HepG2 (cell line): ENCODE results near the gene CENPP. TPM values are rescaled to one million over a fixed set of nuclear protein-coding genes. Genes with fewer than 3 reads are reported as not detected.

Source experiments
- ATAC-seq: fragments of 200-7000 bp; cut with Tn5 transposase; 3 replicates; pipeline ENCODE4 v1.9.1; 2020; ENCODE audit warnings: mild to moderate bottlenecking, moderate library complexity
- BruUV-seq: library from RNA; stranded (reverse); fragments of 400-500 nt; replicated peaks from 2 replicates; lab custom pipeline; 2021; lab: Mats Ljungman, UMichigan
- CTCF ChIA-PET: fragments of 300-600 bp; formaldehyde crosslinking; extraction: SDS; loops from one replicate; lab custom pipeline; 2021; ENCODE audit warnings: low total read pairs, inconsistent platforms, low intra/inter-chr PET ratio; lab: Yijun Ruan, JAX
- POLR2A ChIA-PET: fragments of 350-600 bp; sonication (Branson Sonifier 250); formaldehyde crosslinking; loops from one replicate; lab custom pipeline; 2020; ENCODE audit warnings: antibody characterized with exemption, inconsistent platforms; lab: Yijun Ruan, JAX
- DNase-seq: peaks from one replicate; pipeline ENCODE4 v3.0.0-alpha.2; 2015; ENCODE audit warnings: low spot score
- FAIRE-seq: peaks from 3 replicates; lab custom pipeline; 2011; peaks lifted over from hg19 to GRCh38; lab: Jason Lieb, UNC
- H2AFZ ChIP-seq: one replicate; pipeline ENCODE4 v1.6.1; 2011; ENCODE audit warnings: low read length, inconsistent platforms
- H3K27ac ChIP-seq: fragments of 300-600 bp; 3 replicates; pipeline ENCODE4 v1.8.0; 2011; ENCODE audit warnings: mixed run types, mild to moderate bottlenecking, mixed read lengths, low read length, inconsistent platforms; ENCODE audit not compliant: insufficient read depth; ENCODE audit errors: extremely low read length
- H3K27me3 ChIP-seq, 2 experiments: fragments of 200-600 bp in 1 of 2; 2 replicates in 1 of 2; 3 replicates in 1 of 2; pipeline versions ENCODE4 v1.6.0 to v1.8.0; 2011; ENCODE audit warnings: low read length in 2 of 2, mild to moderate bottlenecking in 2 of 2, moderate library complexity in 2 of 2, inconsistent platforms in 1 of 2; ENCODE audit not compliant: insufficient read depth in 2 of 2, control insufficient read depth in 1 of 2
- H3K36me3 ChIP-seq, 2 experiments: fragments of 200-600 bp in 1 of 2; replicated peaks in 1 of 2; 2 replicates in 1 of 2; 3 replicates in 1 of 2; pipeline versions ENCODE4 v1.5.1 to v1.8.0; 2011; ENCODE audit warnings: low read length in 2 of 2, inconsistent platforms in 1 of 2; ENCODE audit not compliant: insufficient read depth in 2 of 2, control insufficient read depth in 1 of 2
- H3K4me1 ChIP-seq: 2 replicates; pipeline ENCODE4 v1.5.1; 2012; ENCODE audit warnings: low read length, inconsistent platforms; ENCODE audit not compliant: insufficient read depth
- H3K4me2 ChIP-seq: 2 replicates; pipeline ENCODE4 v1.6.0; 2011; ENCODE audit warnings: low read depth, low read length, inconsistent platforms
- H3K4me3 ChIP-seq, 3 experiments: fragments of 200-600 bp in 1 of 3; sonication (generic), shearing (Covaris generic) in 1 of 3; replicated peaks in 1 of 3; 2 replicates each; pipeline ENCODE4 v1.5.1; 2011 to 2016; ENCODE audit warnings: low read length in 3 of 3, inconsistent platforms in 2 of 3, low read depth in 2 of 3, mild to moderate bottlenecking in 2 of 3, control low read depth in 1 of 3, mixed read lengths in 1 of 3; ENCODE audit not compliant: insufficient read depth in 1 of 3
- H3K79me2 ChIP-seq: one replicate; pipeline ENCODE4 v1.6.1; 2011; ENCODE audit warnings: low read length, inconsistent platforms; ENCODE audit not compliant: insufficient read depth
- H3K9ac ChIP-seq: 2 replicates; pipeline ENCODE4 v1.6.0; 2011; ENCODE audit warnings: mild to moderate bottlenecking, low read depth, low read length, inconsistent platforms; ENCODE audit not compliant: insufficient read depth
- H3K9me3 ChIP-seq: 2 replicates; pipeline ENCODE4 v1.5.1; 2012; ENCODE audit warnings: mild to moderate bottlenecking, low read length
- H4K20me1 ChIP-seq: 2 replicates; pipeline ENCODE4 v1.6.0; 2011; ENCODE audit warnings: inconsistent platforms, mild to moderate bottlenecking, low read length, moderate library complexity; ENCODE audit not compliant: insufficient read depth
- ARNTL ChIP-seq: sonication (generic); formaldehyde crosslinking; IDR thresholded peaks from 2 replicates; pipeline ENCODE4 v1.4.0; 2020; ENCODE audit warnings: mild to moderate bottlenecking, missing genetic modification reagents
- ATF7-NPFF ChIP-seq: sonication (generic); formaldehyde crosslinking; IDR thresholded peaks from 2 replicates; pipeline ENCODE4 v1.8.1; 2023; ENCODE audit warnings: mild to moderate bottlenecking, low read depth, missing genetic modification reagents, moderate library complexity
- CC2D1A ChIP-seq: sonication (generic); formaldehyde crosslinking; IDR thresholded peaks from 2 replicates; pipeline ENCODE4 v1.8.1; 2023; ENCODE audit warnings: mild to moderate bottlenecking, missing genetic modification reagents
- CERS6 ChIP-seq: sonication (generic); formaldehyde crosslinking; IDR thresholded peaks from 2 replicates; pipeline ENCODE4 v1.5.0; 2020; ENCODE audit warnings: missing genetic modification reagents
- MYC ChIP-seq: sonication (generic); formaldehyde crosslinking; IDR thresholded peaks from 2 replicates; pipeline ENCODE4 v1.9.0; 2021; ENCODE audit warnings: missing genetic modification reagents, borderline replicate concordance
- NCOA5 ChIP-seq: sonication (generic); formaldehyde crosslinking; IDR thresholded peaks from 2 replicates; pipeline ENCODE4 v1.4.0; 2020; ENCODE audit warnings: missing genetic modification reagents
- PCBP1 ChIP-seq: fragments of 200-400 bp; formaldehyde crosslinking; IDR thresholded peaks from 2 replicates; pipeline ENCODE4 v1.6.1; 2017; ENCODE audit warnings: mild to moderate bottlenecking, low read depth, low read length, borderline replicate concordance
- PHF5A ChIP-seq: IDR thresholded peaks from one replicate; pipeline ENCODE4 v1.6.1; 2018; ENCODE audit warnings: low read depth, missing genetic modification reagents; ENCODE audit not compliant: unreplicated experiment
- RARG ChIP-seq: sonication (generic); formaldehyde crosslinking; IDR thresholded peaks from 2 replicates; pipeline ENCODE4 v1.4.0; 2020; ENCODE audit warnings: low read depth, mild to moderate bottlenecking, missing genetic modification reagents
- SMAD1 ChIP-seq: sonication (generic); formaldehyde crosslinking; IDR thresholded peaks from 2 replicates; pipeline ENCODE4 v1.4.0; 2020; ENCODE audit warnings: missing genetic modification reagents, low read depth, mild to moderate bottlenecking, borderline replicate concordance
- SP140L ChIP-seq: sonication (generic); formaldehyde crosslinking; IDR thresholded peaks from 2 replicates; pipeline ENCODE4 v1.4.0; 2020; ENCODE audit warnings: missing genetic modification reagents, borderline replicate concordance
- ZBTB7A ChIP-seq: sonication (generic); formaldehyde crosslinking; IDR thresholded peaks from 2 replicates; pipeline ENCODE4 v1.8.0; 2022; ENCODE audit warnings: mild to moderate bottlenecking, missing genetic modification reagents
- ZFP1 ChIP-seq: IDR thresholded peaks from 2 replicates; pipeline ENCODE4 v1.6.1; 2016
- ZKSCAN1 ChIP-seq: fragments of 150-350 bp; IDR thresholded peaks from 2 replicates; pipeline ENCODE4 v1.6.1; 2014; ENCODE audit warnings: low read length
- ZMYM4 ChIP-seq: sonication (generic); formaldehyde crosslinking; IDR thresholded peaks from 2 replicates; pipeline ENCODE4 v1.8.1; 2023; ENCODE audit warnings: mild to moderate bottlenecking, missing genetic modification reagents
- ZNF772 ChIP-seq: sonication (generic); formaldehyde crosslinking; IDR thresholded peaks from 2 replicates; pipeline ENCODE4 v1.5.0; 2020; ENCODE audit warnings: mild to moderate bottlenecking, missing genetic modification reagents
- in situ Hi-C: cut with HindIII; loops from 2 replicates; pipeline ENCODE4 v1.10.0; 2017; ENCODE audit warnings: low pct_unique_long_range_greater_than_20kb; ENCODE audit not compliant: extremely low pct_ligation_motif_present
- intact Hi-C: fragments of 100-400 bp; cut with micrococcal nuclease; formaldehyde crosslinking; loops from one replicate; pipeline ENCODE4 v1.10.0; 2022; ENCODE audit not compliant: unreplicated experiment
- polyA plus RNA-seq, 8 experiments: library from polyadenylated mRNA; depleted of rRNA in 3 of 8; stranded (reverse) in 7 of 8; unstranded in 1 of 8; fragments of >200 nt; fragmentation: Illumina TruSeq in 4 of 8; extraction: Trizol in 4 of 8; gene quantifications; 2 replicates each; pipeline versions ENCODE4 v1.2.1 to v1.2.3, GENCODE V29; 2011 to 2016; ENCODE audit warnings: low read depth in 4 of 8, missing spikeins in 1 of 8, mixed read lengths in 1 of 8; ENCODE audit not compliant: insufficient read depth in 1 of 8
- total RNA-seq, 5 experiments: library from RNA; depleted of rRNA; stranded (reverse); fragments of >200 nt; fragmentation: Illumina TruSeq; extraction: Trizol; gene quantifications; 2 replicates each; pipeline ENCODE4 v1.2.3, GENCODE V29; 2016; ENCODE audit warnings: low read depth in 1 of 5
- TF ChIP-seq, protein P1 (sequence below): sonication (generic); formaldehyde crosslinking; IDR thresholded peaks from 2 replicates; pipeline ENCODE4 v1.4.0; 2020; ENCODE audit warnings: missing genetic modification reagents
- TF ChIP-seq, protein P2 (sequence below): sonication (generic); formaldehyde crosslinking; IDR thresholded peaks from 2 replicates; pipeline ENCODE4 v1.4.0; 2020; ENCODE audit warnings: missing genetic modification reagents

The CENPP gene
- total and polyA plus RNA-seq, 2 of the 13 experiments (the other 11 are each of a cell fraction or from before 2014, with no cell fraction given): 2.0 to 11.4 TPM

GRCh38 chr9:92530893-92531292 is 205.1 kb downstream of the CENPP start:
- no peak overlapping the region for H3K4me3 ChIP-seq
- FAIRE-seq (no peak), DNase-seq (no peak), ATAC-seq (no peak)
- H2AFZ ChIP-seq: no peak overlapping the region
- H4K20me1 ChIP-seq: no peaks in the 10 kb centered on the region
- no peak overlapping the region for H3K27ac ChIP-seq
- no peaks in the 10 kb centered on the region for H3K27me3 ChIP-seq
- H3K36me3 ChIP-seq: no peaks in the 10 kb centered on the region
- H3K79me2 ChIP-seq: no peaks in the 10 kb centered on the region
- peaks cover 17% of the 10 kb centered on the region for H3K4me1 ChIP-seq
- no peak for TF ChIP-seq ATF7-NPFF (CRISPR knock-in tag)
- TF ChIP-seq SMAD1: no peak
- no peak for TF ChIP-seq PHF5A (CRISPR knock-in tag)
- TF ChIP-seq ZKSCAN1: no peak
- TF ChIP-seq ZBTB7A: no peak
- TF ChIP-seq CERS6: no peak
- no peak for TF ChIP-seq ZFP1 (CRISPR knock-in tag)
- TF ChIP-seq ZMYM4 (CRISPR knock-in tag): no peak
- TF ChIP-seq RARG (CRISPR knock-in tag): no peak
- TF ChIP-seq MYC (CRISPR knock-in tag): no peak
- TF ChIP-seq PCBP1: no peak
- TF ChIP-seq, protein P1, sequence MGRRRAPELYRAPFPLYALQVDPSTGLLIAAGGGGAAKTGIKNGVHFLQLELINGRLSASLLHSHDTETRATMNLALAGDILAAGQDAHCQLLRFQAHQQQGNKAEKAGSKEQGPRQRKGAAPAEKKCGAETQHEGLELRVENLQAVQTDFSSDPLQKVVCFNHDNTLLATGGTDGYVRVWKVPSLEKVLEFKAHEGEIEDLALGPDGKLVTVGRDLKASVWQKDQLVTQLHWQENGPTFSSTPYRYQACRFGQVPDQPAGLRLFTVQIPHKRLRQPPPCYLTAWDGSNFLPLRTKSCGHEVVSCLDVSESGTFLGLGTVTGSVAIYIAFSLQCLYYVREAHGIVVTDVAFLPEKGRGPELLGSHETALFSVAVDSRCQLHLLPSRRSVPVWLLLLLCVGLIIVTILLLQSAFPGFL (CRISPR knock-in tag): no peak
- no peak for TF ChIP-seq ZNF772 (CRISPR knock-in tag)
- TF ChIP-seq NCOA5 (CRISPR knock-in tag): no peak
- TF ChIP-seq SP140L (CRISPR knock-in tag): no peak
- no peak for TF ChIP-seq ARNTL (CRISPR knock-in tag)
- TF ChIP-seq, protein P2, sequence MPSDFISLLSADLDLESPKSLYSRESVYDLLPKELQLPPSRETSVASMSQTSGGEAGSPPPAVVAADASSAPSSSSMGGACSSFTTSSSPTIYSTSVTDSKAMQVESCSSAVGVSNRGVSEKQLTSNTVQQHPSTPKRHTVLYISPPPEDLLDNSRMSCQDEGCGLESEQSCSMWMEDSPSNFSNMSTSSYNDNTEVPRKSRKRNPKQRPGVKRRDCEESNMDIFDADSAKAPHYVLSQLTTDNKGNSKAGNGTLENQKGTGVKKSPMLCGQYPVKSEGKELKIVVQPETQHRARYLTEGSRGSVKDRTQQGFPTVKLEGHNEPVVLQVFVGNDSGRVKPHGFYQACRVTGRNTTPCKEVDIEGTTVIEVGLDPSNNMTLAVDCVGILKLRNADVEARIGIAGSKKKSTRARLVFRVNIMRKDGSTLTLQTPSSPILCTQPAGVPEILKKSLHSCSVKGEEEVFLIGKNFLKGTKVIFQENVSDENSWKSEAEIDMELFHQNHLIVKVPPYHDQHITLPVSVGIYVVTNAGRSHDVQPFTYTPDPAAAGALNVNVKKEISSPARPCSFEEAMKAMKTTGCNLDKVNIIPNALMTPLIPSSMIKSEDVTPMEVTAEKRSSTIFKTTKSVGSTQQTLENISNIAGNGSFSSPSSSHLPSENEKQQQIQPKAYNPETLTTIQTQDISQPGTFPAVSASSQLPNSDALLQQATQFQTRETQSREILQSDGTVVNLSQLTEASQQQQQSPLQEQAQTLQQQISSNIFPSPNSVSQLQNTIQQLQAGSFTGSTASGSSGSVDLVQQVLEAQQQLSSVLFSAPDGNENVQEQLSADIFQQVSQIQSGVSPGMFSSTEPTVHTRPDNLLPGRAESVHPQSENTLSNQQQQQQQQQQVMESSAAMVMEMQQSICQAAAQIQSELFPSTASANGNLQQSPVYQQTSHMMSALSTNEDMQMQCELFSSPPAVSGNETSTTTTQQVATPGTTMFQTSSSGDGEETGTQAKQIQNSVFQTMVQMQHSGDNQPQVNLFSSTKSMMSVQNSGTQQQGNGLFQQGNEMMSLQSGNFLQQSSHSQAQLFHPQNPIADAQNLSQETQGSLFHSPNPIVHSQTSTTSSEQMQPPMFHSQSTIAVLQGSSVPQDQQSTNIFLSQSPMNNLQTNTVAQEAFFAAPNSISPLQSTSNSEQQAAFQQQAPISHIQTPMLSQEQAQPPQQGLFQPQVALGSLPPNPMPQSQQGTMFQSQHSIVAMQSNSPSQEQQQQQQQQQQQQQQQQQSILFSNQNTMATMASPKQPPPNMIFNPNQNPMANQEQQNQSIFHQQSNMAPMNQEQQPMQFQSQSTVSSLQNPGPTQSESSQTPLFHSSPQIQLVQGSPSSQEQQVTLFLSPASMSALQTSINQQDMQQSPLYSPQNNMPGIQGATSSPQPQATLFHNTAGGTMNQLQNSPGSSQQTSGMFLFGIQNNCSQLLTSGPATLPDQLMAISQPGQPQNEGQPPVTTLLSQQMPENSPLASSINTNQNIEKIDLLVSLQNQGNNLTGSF (CRISPR knock-in tag): no peak
- TF ChIP-seq CC2D1A (CRISPR knock-in tag): no peak
- no peaks in the 10 kb centered on the region for H3K9me3 ChIP-seq
- no TSS peak for BruUV-seq
- no peak overlapping the region for H3K4me2 ChIP-seq
- CTCF ChIA-PET: no interaction called here
- H3K9ac ChIP-seq: no peak overlapping the region
- in situ Hi-C loops: no loop called here
- intact Hi-C loops: no loop called here
- POLR2A ChIA-PET: no interaction called here
